ENCODE measurements around the gene UNC5B.
"Not testable (repeated sequence)": the region's sequence is repeated elsewhere in the genome, so short reads cannot be mapped to it uniquely, and the experiment has no call there.

Gene UNC5B

DNA sequence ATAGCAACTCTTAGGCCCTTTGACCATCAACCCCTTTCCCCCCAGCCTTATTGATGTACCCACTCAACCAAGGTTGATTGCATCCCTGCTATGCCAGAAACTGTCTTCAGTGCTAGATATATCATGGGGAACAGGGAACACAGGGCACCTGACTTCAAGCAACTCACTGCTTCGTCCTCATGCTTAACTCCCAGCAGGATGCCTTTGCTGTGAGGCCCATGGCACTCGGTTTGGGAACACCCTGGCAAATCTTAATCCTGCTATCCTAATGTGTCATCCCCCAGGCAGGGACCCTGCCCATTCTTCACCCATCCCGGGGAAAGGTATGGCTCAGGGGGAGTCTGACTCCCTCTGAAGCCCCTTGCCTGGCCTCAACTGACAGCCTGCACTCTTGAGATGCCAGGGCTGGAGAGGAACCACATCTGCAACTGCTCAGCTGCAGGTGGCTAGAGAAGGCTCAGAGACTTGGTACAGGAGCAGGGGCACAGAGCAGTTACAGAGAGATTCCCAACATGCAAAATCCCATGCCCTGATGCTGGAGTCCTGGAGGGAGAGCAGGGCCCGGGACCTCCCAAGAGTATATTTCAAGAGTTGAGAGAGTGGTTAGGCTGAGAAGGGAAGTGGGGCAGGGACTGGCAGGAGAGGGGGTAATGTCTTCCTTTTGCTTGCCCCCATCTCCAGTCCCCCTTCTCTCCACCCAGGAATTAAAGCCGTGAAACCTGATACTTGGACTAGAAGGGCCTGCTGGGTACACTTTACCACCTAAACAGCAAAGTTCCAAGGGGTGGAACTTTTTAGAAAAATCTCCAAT lies 2.4 kb upstream of the UNC5B start:
- no peak for DNase-seq

DNA sequence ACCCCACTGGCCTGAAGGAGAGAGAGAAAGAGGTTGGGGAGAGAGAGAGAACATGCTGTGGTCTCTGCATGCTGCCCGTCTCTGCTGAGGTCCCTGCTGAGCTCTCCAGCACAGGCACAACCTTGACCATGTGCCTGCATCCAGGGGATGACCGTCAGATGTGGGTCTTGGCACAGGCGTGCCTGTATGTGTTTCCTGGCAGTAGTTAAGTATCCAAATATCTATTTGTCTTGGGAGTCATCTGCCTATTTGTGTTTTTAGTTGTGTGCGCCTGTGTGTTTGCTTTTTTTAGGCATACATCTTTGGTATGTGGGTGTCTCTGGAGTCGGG lies 1.9 kb upstream of the UNC5B start:
- DNase-seq = no peak

DNA sequence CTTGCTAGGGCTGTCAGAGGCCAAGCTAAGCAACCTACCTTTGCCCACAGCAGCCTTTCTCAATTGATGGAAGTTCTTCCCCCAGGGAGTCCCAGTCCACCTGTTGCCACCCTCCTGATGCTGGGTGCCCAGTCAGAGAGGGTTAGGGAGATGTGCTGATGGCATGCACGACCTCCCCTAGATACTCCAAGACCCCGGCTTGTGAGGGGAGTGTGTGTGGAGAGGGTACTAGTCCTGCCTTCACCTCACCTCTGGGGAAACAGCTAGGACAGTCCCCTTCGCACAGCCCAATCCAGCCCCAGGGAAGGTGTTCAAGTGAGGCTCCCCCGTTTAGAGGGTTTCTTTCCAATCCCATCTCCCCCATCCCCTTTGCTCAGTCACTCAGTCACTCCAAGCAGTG lies 1.3 kb upstream of the UNC5B start:
- no peak for DNase-seq

DNA sequence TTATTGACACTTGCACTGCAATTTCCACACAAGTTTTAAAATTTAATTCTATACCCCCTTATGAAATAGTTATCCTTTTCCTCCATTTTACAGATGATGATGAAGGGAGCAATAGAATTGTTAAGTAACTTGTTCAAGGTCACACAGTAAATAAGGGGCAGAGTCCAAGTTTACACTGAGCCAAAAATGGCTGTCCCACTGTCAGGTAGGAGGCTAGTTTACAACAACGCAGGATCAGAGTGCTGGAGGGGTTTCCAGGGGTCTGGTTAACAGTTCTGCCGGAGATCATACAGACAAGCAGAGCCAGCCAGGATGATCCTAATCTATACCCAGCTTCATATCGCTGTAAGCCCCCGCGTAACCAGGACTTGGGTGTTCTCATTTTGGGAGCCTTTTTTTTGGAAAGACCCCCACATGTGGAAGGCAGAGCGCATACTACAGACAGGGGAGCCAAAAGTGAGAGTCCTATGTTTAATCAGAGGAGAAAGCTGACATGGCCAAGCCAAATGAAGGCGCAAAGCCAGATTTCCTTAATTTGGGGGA lies 524 bp upstream of the UNC5B start:
- no peak for DNase-seq

DNA sequence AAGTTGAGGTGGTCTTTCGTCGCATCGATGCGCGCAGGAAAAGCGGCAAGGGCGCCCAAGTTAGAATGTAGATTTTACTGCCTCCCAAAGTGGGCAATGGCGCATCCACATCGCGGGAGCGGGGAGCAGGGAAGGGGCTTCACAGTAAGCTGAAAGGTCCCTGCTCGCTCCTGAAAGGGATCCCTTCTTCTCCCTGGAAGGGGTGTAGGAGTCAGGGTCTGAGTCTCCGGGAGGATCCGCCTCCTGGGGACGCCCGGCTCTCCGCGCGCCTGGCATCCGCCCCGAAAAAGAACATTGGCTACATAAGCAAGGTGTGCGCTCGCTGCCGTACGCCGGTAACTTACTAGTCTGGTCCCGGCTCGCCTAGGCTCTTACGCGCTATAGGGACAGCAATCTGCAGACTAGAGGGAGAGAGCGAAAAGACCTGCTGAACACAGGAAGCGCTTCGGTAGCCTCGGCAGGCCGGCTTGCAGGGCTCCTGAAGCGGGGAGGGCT lies 804 bp downstream of the UNC5B start:
- DNase-seq = peak in 1 of 2 donors; percentile 27

DNA sequence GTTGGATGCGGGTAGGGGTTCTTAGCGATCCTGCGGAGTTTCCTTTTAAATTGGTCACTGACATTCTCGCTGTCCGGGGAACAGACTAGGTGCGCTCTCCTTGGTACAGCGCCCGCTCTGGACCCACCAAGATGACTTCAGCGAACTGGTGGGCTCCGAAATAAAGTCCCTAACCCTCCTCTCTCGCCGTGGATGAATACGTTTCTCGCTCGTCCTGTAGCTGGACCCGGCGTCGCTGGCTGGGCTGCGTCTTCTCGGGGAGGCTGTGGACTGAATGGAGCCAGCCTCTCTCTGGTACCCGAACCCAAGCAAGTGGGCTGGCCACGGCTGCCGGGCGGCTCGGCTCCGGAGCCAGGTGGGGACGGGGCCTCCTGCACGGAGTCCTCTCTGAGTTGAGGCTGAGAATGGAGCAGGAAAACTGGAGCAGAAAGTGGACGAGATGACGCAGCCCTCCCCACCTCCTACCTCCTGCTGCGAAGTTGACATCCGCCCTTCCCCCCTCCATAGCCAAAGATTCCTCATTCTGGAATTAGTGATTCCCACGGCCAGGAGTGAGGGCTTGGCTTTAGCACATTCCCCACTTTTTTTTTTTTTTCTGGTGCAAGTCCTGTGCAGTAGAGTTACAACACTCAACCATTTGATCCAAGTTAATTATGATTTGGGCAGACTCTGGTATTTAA lies 1.5 kb downstream of the UNC5B start:
- DNase-seq = no peak

DNA sequence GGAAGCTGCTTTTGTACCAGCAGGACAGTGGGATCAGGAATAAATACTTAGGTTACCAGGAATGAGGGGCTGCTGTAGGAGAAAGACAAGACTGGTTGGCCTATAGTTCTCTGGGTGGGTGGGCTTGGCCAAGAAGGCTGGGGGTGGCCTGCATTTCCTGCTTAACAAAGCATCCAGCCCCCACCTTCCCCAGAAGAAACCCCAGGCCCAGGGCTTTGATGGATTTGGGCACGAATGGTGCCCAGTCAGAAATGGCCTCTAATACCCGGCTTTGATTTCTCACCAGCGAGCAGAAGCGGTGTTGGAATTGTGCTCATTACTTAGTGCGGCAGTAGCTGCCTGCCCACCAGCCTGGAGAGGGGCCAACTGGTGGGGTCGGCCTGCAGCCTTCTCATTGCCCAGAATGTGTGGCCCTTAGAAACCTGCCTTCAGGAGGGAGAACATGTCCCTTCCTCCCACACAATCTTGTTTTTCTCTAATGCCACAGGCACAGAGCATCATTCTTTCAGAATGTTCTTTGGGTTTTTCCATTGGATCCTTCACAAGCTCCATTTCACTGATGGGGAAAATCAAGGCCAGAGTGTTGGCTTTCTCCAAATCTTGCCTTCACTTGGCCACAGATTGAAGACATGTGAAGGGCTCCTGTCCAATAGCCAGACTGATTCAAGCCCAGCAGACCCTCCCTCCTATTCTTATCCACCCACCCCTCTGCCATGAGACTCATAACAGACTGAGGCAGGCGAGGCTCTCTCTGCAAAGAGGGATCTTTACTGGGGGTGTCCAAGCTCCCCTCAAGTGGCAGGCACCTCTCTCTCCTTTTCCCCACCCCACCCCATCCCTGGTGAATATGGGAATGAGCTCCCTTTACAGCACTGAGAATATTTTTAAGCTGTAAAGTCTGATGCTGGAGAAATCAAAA lies 2.5 kb downstream of the UNC5B start:
- DNase-seq = no peak

DNA sequence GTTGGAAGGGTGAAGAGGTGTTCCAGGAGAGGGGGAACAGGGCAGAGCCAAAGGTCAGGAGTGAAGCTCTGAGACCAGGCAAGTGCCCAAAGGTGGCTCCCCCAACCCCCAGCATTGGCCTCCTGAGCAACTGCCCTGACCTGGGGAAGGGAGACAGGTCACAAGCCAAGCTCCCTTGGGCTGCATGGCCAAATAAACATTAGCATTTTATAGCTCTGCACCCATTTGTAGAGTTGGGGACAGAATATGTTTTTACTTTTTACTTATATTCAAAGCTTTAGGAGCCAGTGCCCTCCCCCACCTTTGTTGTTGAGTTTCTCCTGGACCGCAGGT lies 4.0 kb downstream of the UNC5B start:
- no peak for DNase-seq

DNA sequence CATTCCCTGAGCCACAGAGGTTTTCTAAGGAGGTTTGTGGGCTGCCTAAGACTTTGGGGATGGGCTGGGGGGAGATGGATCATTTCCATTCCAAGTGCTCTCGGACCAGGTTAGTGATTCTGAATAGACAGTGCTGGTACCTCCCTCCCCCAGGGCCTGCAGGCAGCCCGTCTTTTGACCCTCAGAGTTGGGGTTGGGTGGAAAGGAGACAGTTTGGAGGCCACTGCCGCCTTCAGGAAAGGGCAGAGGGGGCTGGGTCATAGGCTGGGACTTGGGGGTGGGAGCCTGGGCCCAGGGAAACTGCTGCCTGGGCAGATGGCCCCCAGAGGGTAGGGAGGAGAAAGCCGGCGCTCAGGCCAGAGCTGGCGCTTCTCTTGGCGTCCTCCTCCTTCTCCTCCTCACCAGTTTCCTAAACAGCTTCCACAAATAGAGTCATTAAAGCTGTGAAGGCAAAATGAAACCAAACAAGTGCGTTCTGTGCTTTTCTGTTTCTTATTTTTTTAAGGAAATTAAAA lies 4.4 kb downstream of the UNC5B start:
- peak in 1 of 2 donors; percentile 4 for DNase-seq

DNA sequence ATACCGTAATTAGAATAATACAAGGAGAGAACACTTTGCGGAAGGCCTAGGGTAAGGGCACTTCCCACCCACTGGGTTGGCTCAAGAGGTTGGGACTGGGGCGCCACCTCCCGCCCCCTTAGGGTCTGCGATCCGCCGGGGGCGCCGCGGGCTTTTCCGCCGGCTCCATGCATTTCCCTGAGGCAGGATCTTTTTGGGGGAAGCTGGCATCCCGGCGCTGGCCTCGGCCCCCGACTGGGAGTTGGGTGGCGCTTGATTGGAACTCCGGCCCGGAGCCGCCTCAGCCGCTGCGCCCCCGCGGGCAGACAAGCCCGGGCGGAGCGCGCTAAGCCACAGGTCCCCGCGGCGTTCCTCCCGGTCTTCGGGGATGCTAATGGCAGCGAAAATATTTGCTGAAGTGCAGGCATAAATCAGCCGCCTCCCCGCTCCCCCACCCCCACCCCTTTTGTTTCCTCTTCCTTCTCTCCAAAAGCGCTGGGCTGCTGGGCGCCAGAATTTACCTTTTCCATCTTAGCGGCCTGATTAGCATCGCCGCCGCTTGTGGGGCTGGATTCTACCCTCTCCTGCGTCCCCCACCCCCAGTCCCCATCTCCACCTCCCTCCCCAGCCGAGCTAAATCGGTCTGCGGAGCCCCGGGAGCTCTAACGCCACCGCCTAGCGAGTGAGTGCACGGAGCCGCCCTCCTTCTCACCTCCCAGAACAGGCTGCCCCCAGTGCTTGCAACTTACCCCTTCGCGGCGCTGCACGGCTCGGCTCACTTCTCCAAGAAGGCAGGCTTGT lies 5.1 kb downstream of the UNC5B start:
- DNase-seq = no peak

DNA sequence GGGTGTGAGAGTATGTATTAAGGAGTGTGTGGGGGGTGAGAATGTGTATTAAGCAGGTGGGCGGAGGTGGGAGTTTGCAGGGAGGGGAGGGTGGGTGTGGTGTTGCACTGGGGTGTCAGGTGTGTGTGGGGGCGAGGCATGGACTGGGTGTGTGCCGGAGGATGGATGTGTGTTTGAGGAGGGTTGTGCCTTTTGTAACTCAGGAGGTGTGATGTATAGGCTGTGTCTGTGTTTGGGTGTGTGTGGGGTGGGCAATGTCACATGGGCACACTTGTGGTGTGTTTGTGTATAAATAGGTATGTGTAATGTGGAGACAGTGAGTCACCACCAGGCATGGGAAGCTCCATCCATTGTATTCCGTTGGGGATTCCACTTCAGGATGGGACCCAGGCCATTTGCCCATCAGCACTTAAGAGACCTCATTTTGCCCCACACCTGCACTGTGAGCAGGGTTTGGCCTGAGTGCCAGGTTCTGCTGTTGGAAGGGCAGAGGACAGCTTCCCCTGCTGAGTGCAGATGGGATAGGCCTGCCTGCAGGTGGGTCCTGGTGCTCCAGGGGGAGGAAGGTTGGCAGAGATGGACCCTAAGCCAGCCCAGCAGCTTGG lies 5.8 kb downstream of the UNC5B start:
- DNase-seq = no peak

DNA sequence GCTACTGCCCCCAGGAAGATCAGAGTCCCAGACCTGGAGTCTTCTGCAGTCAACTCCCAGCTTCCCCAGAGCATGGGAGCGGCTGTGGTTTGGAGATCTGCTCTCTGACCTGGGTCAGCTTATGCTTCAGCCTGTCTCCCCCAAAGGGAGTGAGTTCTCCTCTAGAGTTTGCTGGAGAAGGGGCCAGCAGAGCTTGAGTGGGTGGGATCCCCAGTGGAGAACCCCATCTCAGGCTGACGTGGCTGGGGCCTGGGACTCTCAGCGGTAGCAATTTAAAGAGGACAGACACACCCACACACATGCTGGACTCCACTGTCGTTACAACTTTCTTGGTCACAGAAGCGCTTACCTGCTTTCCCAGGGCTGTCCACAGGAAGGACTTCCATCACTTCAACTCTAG lies 6.3 kb downstream of the UNC5B start:
- no peak for DNase-seq

DNA sequence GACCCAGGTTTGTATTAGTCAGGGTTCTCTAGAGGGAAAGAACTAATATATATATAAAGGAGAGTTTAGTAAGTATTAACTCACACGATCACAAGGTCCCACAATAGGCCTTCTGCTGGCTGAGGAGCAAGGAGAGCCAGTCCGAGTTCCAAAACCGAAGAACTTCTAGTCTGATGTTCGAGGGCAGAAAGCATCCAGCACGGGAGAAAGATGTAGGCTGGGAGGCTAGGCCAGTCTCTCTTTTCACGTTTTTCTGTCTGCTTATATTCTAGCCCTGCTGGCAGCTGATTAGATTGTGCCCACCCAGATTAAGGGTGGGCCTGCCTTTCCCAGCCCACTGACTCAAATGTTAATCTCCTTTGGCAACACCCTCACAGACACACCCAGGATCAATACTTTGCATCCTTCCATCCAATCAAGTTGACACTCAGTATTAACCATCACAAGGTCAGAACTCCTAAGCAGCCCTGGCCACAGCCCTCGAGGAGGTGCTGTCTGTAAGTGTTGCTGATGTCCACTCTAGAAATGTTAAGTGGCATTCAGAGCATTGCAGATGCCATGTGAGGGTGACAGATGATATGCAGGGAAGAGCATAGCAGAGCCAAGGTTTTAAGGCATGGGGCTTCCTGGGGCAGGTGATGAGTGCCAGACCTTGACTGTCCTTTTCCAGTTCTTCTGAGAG lies 7.0 kb downstream of the UNC5B start:
- not testable (repeated sequence) for DNase-seq

DNA sequence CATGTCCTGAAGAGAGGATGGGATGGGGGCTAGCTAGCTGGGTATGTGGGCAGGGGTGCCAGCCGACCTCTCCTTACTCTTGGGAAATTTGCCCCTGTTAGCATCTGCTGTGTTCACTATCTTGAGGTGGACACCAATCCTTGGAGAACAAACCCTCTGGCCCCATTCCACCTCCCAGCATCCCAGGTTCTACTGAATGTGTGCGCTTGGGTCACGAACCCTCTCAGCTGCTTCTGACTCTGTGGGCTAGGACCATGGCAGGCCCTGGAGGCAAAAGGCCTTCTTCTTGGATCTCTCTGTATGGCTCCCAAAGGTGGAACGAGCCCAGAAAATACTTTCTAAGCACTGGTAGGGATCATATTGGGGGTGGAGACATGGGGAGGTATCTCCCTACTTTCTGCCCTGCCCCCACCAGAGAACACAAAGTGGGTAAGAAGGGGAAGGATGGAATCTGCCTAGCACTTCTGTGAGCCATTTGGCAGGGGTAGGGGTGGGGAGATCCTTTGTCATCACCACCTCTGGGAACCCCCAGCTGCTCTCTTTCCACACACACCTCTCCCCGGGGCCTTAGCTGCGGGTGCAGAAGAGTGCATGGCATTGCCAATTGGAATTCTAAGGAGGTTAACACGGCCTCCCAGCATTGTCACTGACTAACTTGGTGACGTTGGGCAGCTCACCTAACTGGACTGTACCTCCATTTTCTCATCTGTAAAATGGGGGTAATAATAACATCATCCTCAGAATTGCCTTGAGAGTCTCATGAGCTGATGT lies 7.7 kb downstream of the UNC5B start:
- no peak for DNase-seq

DNA sequence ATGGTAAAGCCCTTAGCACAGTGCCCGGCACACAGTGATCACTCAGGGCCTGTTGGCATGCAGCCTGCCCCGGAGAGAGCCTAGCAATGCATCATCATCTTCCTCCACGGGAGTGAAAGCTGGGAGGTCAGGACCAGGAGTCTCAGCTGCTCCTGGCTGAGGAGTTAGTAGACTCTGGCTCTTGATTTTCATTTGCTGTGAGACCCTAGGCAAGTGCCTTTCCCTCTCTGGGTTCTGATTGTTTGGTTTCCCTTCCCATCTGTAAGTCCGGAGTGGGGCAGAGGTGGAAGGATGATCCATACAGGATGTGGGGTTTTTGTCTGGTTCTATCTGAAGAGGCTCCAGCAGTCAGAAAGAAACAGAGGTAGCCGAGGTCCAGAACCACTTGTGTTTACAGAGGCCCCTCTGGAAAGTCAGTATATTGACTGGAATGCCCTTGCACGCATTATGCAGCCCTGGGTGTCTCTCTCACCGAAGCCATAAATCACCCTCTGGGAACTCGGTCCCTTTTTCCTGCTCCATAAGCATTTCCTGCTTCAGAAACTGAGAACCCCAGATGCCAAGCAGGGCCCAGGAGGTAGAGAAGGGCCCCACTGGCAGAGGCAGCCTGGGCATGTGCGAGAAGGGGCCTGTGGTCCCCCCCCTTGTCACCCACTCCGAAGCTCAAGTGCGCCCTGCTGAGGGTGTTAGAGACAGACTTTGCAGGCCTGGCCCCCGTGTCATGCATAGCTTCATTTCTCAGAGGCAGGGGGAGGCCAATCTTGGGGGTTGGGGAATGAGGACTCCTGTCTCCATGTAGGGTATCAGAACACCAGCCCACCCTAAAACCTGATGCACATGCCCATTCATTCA lies 8.5 kb downstream of the UNC5B start:
- DNase-seq = no peak

DNA sequence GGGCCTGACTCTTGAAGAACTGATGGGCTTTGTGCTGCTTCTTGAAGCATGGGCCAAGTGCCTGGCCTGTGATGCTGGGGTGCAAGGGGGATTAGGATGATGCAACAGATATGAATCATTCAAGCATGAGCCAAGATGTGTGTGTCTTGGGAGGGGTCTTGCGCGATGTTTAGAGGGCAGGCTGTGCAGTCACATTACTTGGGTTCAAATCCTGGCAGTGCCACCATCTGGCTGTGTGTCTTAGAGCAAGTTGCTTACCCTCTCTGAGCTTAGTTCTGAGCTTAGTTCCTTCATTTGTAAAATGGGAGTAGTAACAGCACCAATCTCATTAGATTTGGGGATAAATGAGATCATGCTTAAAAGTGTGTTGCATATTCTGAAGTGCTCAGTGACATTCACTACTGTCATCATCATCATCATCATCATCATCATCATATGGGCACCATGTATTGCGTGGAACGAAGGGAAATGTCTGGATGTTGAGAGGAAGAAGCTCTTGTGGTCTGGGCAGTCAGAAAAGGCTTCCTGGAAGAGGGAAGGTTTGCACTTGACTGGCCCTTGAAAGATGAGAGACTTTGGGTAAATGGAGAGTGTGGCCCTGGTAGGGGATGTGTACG lies 9.3 kb downstream of the UNC5B start:
- no peak for DNase-seq

DNA sequence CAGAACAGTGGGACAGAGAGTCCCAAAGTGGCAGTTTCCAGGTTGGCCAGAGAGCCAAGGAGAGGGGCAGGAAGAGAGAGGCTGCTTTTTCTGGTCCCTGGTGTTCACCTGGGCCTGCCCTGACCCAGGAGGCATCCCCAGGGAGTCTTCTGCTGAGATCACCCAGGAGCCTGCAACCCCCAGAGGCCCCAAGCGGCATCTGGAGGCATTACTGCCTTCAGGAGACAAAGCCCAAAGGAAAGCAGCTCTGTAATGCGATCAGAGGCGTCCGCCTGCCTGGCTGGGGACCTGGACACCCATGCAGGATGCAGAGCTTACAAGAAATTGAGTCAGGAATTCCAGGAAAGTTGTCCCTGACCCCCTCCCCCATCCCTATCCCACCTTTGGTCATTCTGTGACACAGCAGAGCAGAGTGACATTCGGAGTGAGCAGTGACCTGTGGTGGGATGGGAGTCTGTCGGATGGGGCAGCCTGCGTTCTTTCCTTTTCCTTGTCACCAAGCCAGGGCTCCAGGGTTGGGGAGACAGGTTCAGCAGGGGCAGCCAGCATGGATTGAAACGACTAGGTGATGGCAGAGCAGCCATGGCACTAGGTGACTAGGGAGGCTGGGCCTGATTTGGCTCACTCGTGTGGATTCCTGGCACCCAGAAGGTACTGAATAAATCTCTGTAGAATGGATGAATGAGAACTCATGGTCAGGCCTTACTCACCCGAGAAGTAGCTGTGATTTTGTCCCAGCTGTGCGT lies 10.4 kb downstream of the UNC5B start:
- no peak for DNase-seq
